Inflammatory macrophage treated with lipopolysaccharide for 1 hour (primary cell): Measurements from ENCODE around the gene SF3B3.
"Not testable (repeated sequence)": the region's sequence is repeated elsewhere in the genome, so short reads cannot be mapped to it uniquely, and the experiment has no call there.

ENCODE experiments used
- DNase-seq, 2 donors: peaks; one replicate each; pipeline ENCODE4 v3.0.0-alpha.2; 2020 to 2022

Gene SF3B3

GRCh38 chr16:70569752-70570151, 46.1 kb downstream of the SF3B3 start:
- no peak for DNase-seq

- DNase-seq: no peak
These were observed 47.5 kb downstream of the SF3B3 start for GRCh38 chr16:70570967-70571570.

GRCh38 chr16:70571623-70572022, 48.0 kb downstream of the SF3B3 start:
- DNase-seq: no peak

GRCh38 chr16:70572050-70572925, 48.7 kb downstream of the SF3B3 start:
- DNase-seq: peak; percentile 16 to 57

- DNase-seq: no peak
These were observed 49.3 kb downstream of the SF3B3 start for GRCh38 chr16:70572926-70573270.

- DNase-seq: no peak
These were observed 50.0 kb downstream of the SF3B3 start for GRCh38 chr16:70573451-70574121.

- no peak for DNase-seq
These were observed 51.1 kb downstream of the SF3B3 start for GRCh38 chr16:70574595-70575271.

GRCh38 chr16:70575376-70575775, 51.8 kb downstream of the SF3B3 start:
- DNase-seq: no peak

- DNase-seq: peak; percentile 84 to 90
These were observed 53.0 kb downstream of the SF3B3 start for GRCh38 chr16:70576431-70577255.

- DNase-seq: peak in 1 of 2 donors; percentile 9
These were observed 53.7 kb downstream of the SF3B3 start for GRCh38 chr16:70577256-70577698.

GRCh38 chr16:70578035-70578434, 54.4 kb downstream of the SF3B3 start:
- DNase-seq: no peak

GRCh38 chr16:70579248-70579647, 55.6 kb downstream of the SF3B3 start:
- no peak for DNase-seq

GRCh38 chr16:70579648-70580630, 56.3 kb downstream of the SF3B3 start:
- DNase-seq: no peak

- DNase-seq: no peak
These were observed 58.8 kb downstream of the SF3B3 start for GRCh38 chr16:70582280-70582978.

GRCh38 chr16:70586731-70587130, 63.1 kb downstream of the SF3B3 start:
- no peak for DNase-seq

GRCh38 chr16:70588565-70588964, 64.9 kb downstream of the SF3B3 start:
- no peak for DNase-seq

GRCh38 chr16:70589416-70589815, 65.8 kb downstream of the SF3B3 start:
- not testable (repeated sequence) for DNase-seq

GRCh38 chr16:70589998-70590471, 66.4 kb downstream of the SF3B3 start:
- peak in 1 of 2 donors; percentile 40 for DNase-seq

GRCh38 chr16:70590722-70591415, 67.3 kb downstream of the SF3B3 start:
- DNase-seq: no peak

- no peak for DNase-seq
These were observed 68.0 kb downstream of the SF3B3 start for GRCh38 chr16:70591615-70592014.
